RWPE1 (cell line): ENCODE measurements around the gene KCND2.

Source experiments
- CTCF ChIA-PET: fragments of 350-600 bp; sonication (Branson Sonifier 250); formaldehyde crosslinking; extraction: SDS; loops from one replicate; lab custom pipeline; 2021; lab: Yijun Ruan, JAX
- POLR2A ChIA-PET: fragments of 400-600 bp; formaldehyde crosslinking; extraction: SDS; loops from one replicate; lab custom pipeline; 2020; ENCODE audit warnings: antibody characterized with exemption; ENCODE audit not compliant: low non-redundant PET; lab: Yijun Ruan, JAX
- DNase-seq: peaks from one replicate; pipeline ENCODE4 v3.0.0; 2012; ENCODE audit warnings: low spot score
- H3K27ac ChIP-seq: fragments of 450-650 bp; 2 replicates; pipeline ENCODE4 v1.5.1; 2017
- CTCF ChIP-seq: fragments of 450-650 bp; conservative IDR thresholded peaks from 2 replicates; pipeline ENCODE4 v1.5.1; 2017; ENCODE audit warnings: low read depth, mild to moderate bottlenecking

Gene KCND2

GRCh38 chr7:120716307-120716706 lies 443.3 kb downstream of the KCND2 start:
- POLR2A ChIA-PET, result no interaction called here
- DNase-seq, result no peak
- CTCF ChIA-PET, result no interaction called here
- H3K27ac ChIP-seq, result no peak overlapping the region
- no peak for TF ChIP-seq CTCF

- ChIA-PET CTCF (no interaction called here), POLR2A (no interaction called here)
- no peak overlapping the region for H3K27ac ChIP-seq
- no peak for TF ChIP-seq CTCF
- DNase-seq, result no peak
These were observed 444.2 kb downstream of the KCND2 start for GRCh38 chr7:120717166-120717565.

GRCh38 chr7:120718361-120718760 lies 445.4 kb downstream of the KCND2 start:
- ChIA-PET CTCF (interaction anchor here (0.6 kb wide), 1 partner anchor 73 kb away, joined by 3 read pairs; no protein-coding TSS in a partner anchor), POLR2A (no interaction called here)
- DNase-seq, result no peak
- no peak for TF ChIP-seq CTCF
- no peak overlapping the region for H3K27ac ChIP-seq

GRCh38 chr7:120720317-120720716 lies 447.3 kb downstream of the KCND2 start:
- no peak for TF ChIP-seq CTCF
- no peak overlapping the region for H3K27ac ChIP-seq
- CTCF ChIA-PET, result no interaction called here
- DNase-seq, result no peak
- POLR2A ChIA-PET, result no interaction called here

- ChIA-PET CTCF (no interaction called here), POLR2A (no interaction called here)
- no peak for DNase-seq
- no peak overlapping the region for H3K27ac ChIP-seq
- no peak for TF ChIP-seq CTCF
These were observed 450.8 kb downstream of the KCND2 start for GRCh38 chr7:120723465-120724385.

- DNase-seq, result no peak
- POLR2A ChIA-PET, result no interaction called here
- TF ChIP-seq CTCF, result no peak
- no peak overlapping the region for H3K27ac ChIP-seq
- CTCF ChIA-PET, result no interaction called here
These were observed 451.5 kb downstream of the KCND2 start for GRCh38 chr7:120724448-120724847.
